ENCODE data around the gene TTLL11. TPM values are rescaled to one million over a fixed set of nuclear protein-coding genes. Genes with fewer than 3 reads are reported as not detected.

TTLL11 gene
- total RNA-seq = 10 to 100 TPM; 12.3 to 17.1 TPM
- 10 to 100 TPM; 21.0 to 21.1 TPM for polyA plus RNA-seq (ENCODE audit: insufficient read length in 2 of 2)
- long read RNA-seq, donor 1, partial matches to known transcripts = 0 of 2 reads
- long read RNA-seq, donor 1, other reads (novel, unspliced or antisense) = 0 of 2 reads
- long read RNA-seq, donor 2, partial matches to known transcripts = 0 of 2 reads
- long read RNA-seq, donor 2, other reads (novel, unspliced or antisense) = 0 of 2 reads
- long read RNA-seq, donor 3, partial matches to known transcripts = 0 of 5 reads
- long read RNA-seq, donor 3, other reads (novel, unspliced or antisense) = 0 of 5 reads
- long read RNA-seq, donor 4, partial matches to known transcripts = 0 of 6 reads
- long read RNA-seq, donor 4, other reads (novel, unspliced or antisense) = 0 of 6 reads

GRCh38 chr9:122092611-122093506 is at the start of gene TTLL11:
TTLL11 (minus strand) TSS chr9:122093308; CDS start chr9:122093148, 160 bp downstream.
- Histone ChIP-seq H3K9me3 (ENCODE audit: control insufficient read depth, insufficient read depth, low read length) (no peaks in the 10 kb centered on the region), H3K4me3 (ENCODE audit: low read depth, low read length) (peak within 1 kb of the TSS; percentile 71), H3K27me3 (ENCODE audit: control insufficient read depth, insufficient read depth, low read length) (no peaks in the 10 kb centered on the region), H3K27ac (ENCODE audit: low read depth, low read length) (no peak within 1 kb of the TSS), H3K4me1 (ENCODE audit: control insufficient read depth, insufficient read depth, low read length) (peaks cover 21% of the 10 kb centered on the region), H3K36me3 (ENCODE audit: control insufficient read depth, insufficient read depth, low read length) (no peaks in the 10 kb centered on the region)
- WGBS (ENCODE audit: insufficient coverage) = under 1% methylated on average over 98 of the region's 98 CpGs
- DNase-seq (ENCODE audit: low read depth in 4 of 6, low spot score in 6 of 6) = peak; percentile 58 to 98 (median 91)

- no peak overlapping the region for H3K27ac ChIP-seq (ENCODE audit: low read depth, low read length)
- no peak for DNase-seq (ENCODE audit: low read depth in 4 of 6, low spot score in 6 of 6)
- H3K27me3 ChIP-seq (ENCODE audit: control insufficient read depth, insufficient read depth, low read length) = no peaks in the 10 kb centered on the region
- no peaks in the 10 kb centered on the region for H3K9me3 ChIP-seq (ENCODE audit: control insufficient read depth, insufficient read depth, low read length)
- WGBS (ENCODE audit: insufficient coverage) = no CpG with 5 or more reads among the region's 5 CpGs
- H3K4me3 ChIP-seq (ENCODE audit: low read depth, low read length) = no peak overlapping the region
- no peaks in the 10 kb centered on the region for H3K4me1 ChIP-seq (ENCODE audit: control insufficient read depth, insufficient read depth, low read length)
- peaks cover 20% of the 10 kb centered on the region for H3K36me3 ChIP-seq (ENCODE audit: control insufficient read depth, insufficient read depth, low read length)
Measured at GRCh38 chr9:122141671-122142070, 48.6 kb upstream of the TTLL11 start.

- Histone ChIP-seq H3K36me3 (ENCODE audit: control insufficient read depth, insufficient read depth, low read length) (peaks cover 15% of the 10 kb centered on the region), H3K27me3 (ENCODE audit: control insufficient read depth, insufficient read depth, low read length) (no peaks in the 10 kb centered on the region), H3K27ac (ENCODE audit: low read depth, low read length) (no peak overlapping the region), H3K4me3 (ENCODE audit: low read depth, low read length) (no peak overlapping the region), H3K9me3 (ENCODE audit: control insufficient read depth, insufficient read depth, low read length) (no peaks in the 10 kb centered on the region), H3K4me1 (ENCODE audit: control insufficient read depth, insufficient read depth, low read length) (no peaks in the 10 kb centered on the region)
- no peak for DNase-seq (ENCODE audit: low read depth in 4 of 6, low spot score in 6 of 6)
- 92% methylated on average over 3 of the region's 8 CpGs for WGBS (ENCODE audit: insufficient coverage)
Measured at GRCh38 chr9:122140368-122141193, 47.5 kb upstream of the TTLL11 start.

- Histone ChIP-seq H3K4me1 (ENCODE audit: control insufficient read depth, insufficient read depth, low read length) (peaks cover 6% of the 10 kb centered on the region), H3K27ac (ENCODE audit: low read depth, low read length) (no peak overlapping the region), H3K4me3 (ENCODE audit: low read depth, low read length) (no peak overlapping the region), H3K36me3 (ENCODE audit: control insufficient read depth, insufficient read depth, low read length) (peaks cover 10% of the 10 kb centered on the region), H3K27me3 (ENCODE audit: control insufficient read depth, insufficient read depth, low read length) (no peaks in the 10 kb centered on the region), H3K9me3 (ENCODE audit: control insufficient read depth, insufficient read depth, low read length) (no peaks in the 10 kb centered on the region)
- no peak for DNase-seq (ENCODE audit: low read depth in 4 of 6, low spot score in 6 of 6)
- 77% methylated on average over 7 of the region's 10 CpGs for WGBS (ENCODE audit: insufficient coverage)
Measured at GRCh38 chr9:122138560-122139268, 45.6 kb upstream of the TTLL11 start.

GRCh38 chr9:122135529-122135859 is 42.4 kb upstream of the TTLL11 start:
- H3K36me3 ChIP-seq (ENCODE audit: control insufficient read depth, insufficient read depth, low read length) = no peaks in the 10 kb centered on the region
- peaks cover 24% of the 10 kb centered on the region for H3K4me1 ChIP-seq (ENCODE audit: control insufficient read depth, insufficient read depth, low read length)
- H3K9me3 ChIP-seq (ENCODE audit: control insufficient read depth, insufficient read depth, low read length) = no peaks in the 10 kb centered on the region
- WGBS (ENCODE audit: insufficient coverage) = 100% methylated on average over 1 of the region's 7 CpGs
- H3K4me3 ChIP-seq (ENCODE audit: low read depth, low read length) = no peak overlapping the region
- peaks cover 4% of the 10 kb centered on the region for H3K27me3 ChIP-seq (ENCODE audit: control insufficient read depth, insufficient read depth, low read length)
- H3K27ac ChIP-seq (ENCODE audit: low read depth, low read length) = no peak overlapping the region
- no peak for DNase-seq (ENCODE audit: low read depth in 4 of 6, low spot score in 6 of 6)

- Histone ChIP-seq H3K4me1 (ENCODE audit: control insufficient read depth, insufficient read depth, low read length) (peaks cover 24% of the 10 kb centered on the region), H3K9me3 (ENCODE audit: control insufficient read depth, insufficient read depth, low read length) (no peaks in the 10 kb centered on the region), H3K36me3 (ENCODE audit: control insufficient read depth, insufficient read depth, low read length) (no peaks in the 10 kb centered on the region), H3K27me3 (ENCODE audit: control insufficient read depth, insufficient read depth, low read length) (peaks cover 4% of the 10 kb centered on the region), H3K4me3 (ENCODE audit: low read depth, low read length) (no peak overlapping the region), H3K27ac (ENCODE audit: low read depth, low read length) (no peak overlapping the region)
- DNase-seq (ENCODE audit: low read depth in 4 of 6, low spot score in 6 of 6) = no peak
- WGBS (ENCODE audit: insufficient coverage) = 6% methylated on average over 9 of the region's 12 CpGs
Measured at GRCh38 chr9:122134822-122135528, 41.9 kb upstream of the TTLL11 start.

GRCh38 chr9:122133984-122134535 is 41.0 kb upstream of the TTLL11 start:
- Histone ChIP-seq H3K27me3 (ENCODE audit: control insufficient read depth, insufficient read depth, low read length) (peaks cover 4% of the 10 kb centered on the region), H3K27ac (ENCODE audit: low read depth, low read length) (no peak overlapping the region)
- WGBS (ENCODE audit: insufficient coverage) = 83% methylated on average over 6 of the region's 17 CpGs

GRCh38 chr9:122133263-122133983 is 40.3 kb upstream of the TTLL11 start:
- Histone ChIP-seq H3K27ac (ENCODE audit: low read depth, low read length) (no peak overlapping the region), H3K9me3 (ENCODE audit: control insufficient read depth, insufficient read depth, low read length) (no peaks in the 10 kb centered on the region), H3K4me3 (ENCODE audit: low read depth, low read length) (no peak overlapping the region), H3K4me1 (ENCODE audit: control insufficient read depth, insufficient read depth, low read length) (peaks cover 24% of the 10 kb centered on the region), H3K27me3 (ENCODE audit: control insufficient read depth, insufficient read depth, low read length) (peaks cover 4% of the 10 kb centered on the region), H3K36me3 (ENCODE audit: control insufficient read depth, insufficient read depth, low read length) (no peaks in the 10 kb centered on the region)
- DNase-seq (ENCODE audit: low read depth in 4 of 6, low spot score in 6 of 6) = no peak
- 78% methylated on average over 7 of the region's 12 CpGs for WGBS (ENCODE audit: insufficient coverage)

More at GRCh38 chr9:122133984-122134535, 41.0 kb upstream of the TTLL11 start:
- H3K4me3 ChIP-seq (ENCODE audit: low read depth, low read length) = no peak overlapping the region
- H3K4me1 ChIP-seq (ENCODE audit: control insufficient read depth, insufficient read depth, low read length) = peaks cover 24% of the 10 kb centered on the region
- no peaks in the 10 kb centered on the region for H3K36me3 ChIP-seq (ENCODE audit: control insufficient read depth, insufficient read depth, low read length)
- DNase-seq (ENCODE audit: low read depth in 4 of 6, low spot score in 6 of 6) = no peak
- H3K9me3 ChIP-seq (ENCODE audit: control insufficient read depth, insufficient read depth, low read length) = no peaks in the 10 kb centered on the region

All from spinal cord (tissue), 10 donors.